HG03280 (cell line): ENCODE data around the gene IL17REL.

ENCODE experiments used
- ATAC-seq: cut with Tn5 transposase; IDR thresholded peaks from one replicate; pipeline ENCODE4 v1.9.1; 2021; ENCODE audit warnings: mild to moderate bottlenecking, moderate library complexity; ENCODE audit not compliant: unreplicated experiment

The IL17REL gene

DNA sequence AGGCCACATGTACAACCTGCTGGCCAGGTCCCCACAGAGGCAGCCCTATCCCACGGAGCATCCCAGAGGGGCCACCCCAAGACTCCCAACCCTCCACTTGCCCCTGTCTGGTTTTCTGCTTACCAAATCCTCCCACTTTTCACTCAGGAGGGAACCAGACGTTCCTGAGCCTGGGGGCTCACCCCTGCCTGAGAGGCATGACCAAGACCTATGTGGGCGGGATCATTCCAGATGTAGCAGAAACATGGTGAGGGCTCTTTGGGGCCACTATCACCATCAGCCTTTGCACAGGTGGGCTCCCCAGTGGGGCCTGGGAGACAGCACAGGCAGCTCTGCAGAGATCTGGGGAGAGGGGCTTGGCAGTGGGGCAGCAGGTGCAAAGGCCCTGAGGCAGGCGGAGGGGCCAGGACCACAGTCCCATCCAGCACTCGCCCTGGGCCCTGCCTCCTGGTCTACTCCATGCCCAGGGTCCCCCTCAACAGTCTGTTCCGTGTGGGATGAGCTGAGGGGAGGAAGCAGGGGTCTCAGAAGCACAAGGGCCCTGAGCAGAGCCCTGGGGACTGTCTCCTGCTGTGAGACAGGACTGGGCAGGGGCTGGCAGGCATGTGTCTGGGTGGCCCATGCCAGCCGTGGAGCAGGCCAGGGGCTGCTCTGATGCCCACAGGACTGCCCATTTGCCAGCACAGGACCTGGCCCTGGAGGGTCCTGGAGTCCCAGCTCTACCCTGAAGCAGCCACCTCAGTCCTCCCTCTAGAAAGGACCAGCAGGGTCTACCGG lies 42.6 kb downstream of the IL17REL start:
- ATAC-seq, result no peak

- ATAC-seq, result no peak
Measured at GRCh38 chr22:49968831-49969661, 43.5 kb downstream of the IL17REL start.

- no peak for ATAC-seq
Measured at GRCh38 chr22:49968313-49968830, 44.2 kb downstream of the IL17REL start.

DNA sequence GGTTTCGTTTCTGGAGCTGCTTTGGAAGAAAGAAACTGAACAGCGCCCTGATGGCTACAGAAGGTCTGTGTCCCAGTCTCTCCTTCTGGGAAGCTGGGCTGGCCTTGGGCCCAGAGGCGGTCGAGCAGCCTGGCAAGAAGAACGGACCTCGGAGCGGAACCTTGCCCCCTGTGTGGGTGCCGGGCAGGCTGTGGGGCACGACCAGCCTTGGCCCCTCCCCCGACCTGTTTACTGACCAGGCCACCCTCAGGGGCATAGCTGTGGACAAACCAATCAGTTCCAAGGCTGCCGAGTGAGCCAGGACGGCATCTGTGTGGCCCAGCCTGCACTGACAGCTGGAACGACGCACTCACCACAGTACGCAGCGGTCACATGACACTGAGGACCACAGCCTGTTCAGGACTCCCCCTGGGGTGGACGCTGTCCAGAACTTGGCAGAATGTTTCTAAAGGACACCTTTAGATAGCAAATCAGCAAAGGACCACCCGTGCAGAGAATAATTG lies 44.8 kb downstream of the IL17REL start:
- no peak for ATAC-seq

- ATAC-seq, result no peak
Measured at GRCh38 chr22:49966774-49967705, 45.5 kb downstream of the IL17REL start.

DNA sequence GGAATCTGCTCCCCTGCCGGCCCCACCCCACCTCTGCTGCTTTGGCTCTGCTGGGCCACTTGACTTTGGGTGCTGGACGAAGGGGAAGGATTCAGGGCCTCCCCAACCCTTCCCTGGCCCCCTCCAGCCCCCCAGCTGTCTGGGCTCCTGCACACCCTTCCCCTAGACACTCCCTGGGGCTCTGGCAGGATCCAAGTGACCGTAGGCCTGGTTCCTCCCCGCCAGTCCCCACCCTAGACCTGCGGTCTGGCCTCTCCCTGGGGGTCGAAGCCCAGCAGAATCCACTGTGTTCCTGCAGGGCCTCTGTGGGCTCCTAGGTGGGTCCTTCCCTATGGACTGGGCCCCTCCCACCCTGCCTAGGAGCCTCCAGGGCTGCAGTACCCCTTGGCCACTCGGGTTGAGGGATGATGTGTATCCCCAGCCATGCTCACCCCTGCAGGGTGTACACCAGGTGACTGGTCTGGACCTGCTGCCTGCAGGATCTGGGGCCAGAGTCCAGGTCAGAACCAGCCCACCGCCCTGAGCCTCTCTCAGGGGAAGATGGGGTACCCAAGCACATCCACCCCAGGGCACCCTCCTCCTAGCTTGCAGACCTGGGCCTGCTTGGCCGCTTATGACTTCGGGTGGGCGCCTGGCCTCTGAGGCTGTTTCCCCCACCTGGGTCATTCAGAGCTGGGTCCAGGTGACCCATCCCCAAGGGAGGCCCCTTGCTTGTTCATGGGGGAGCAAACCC lies 46.4 kb downstream of the IL17REL start:
- ATAC-seq, result no peak

DNA sequence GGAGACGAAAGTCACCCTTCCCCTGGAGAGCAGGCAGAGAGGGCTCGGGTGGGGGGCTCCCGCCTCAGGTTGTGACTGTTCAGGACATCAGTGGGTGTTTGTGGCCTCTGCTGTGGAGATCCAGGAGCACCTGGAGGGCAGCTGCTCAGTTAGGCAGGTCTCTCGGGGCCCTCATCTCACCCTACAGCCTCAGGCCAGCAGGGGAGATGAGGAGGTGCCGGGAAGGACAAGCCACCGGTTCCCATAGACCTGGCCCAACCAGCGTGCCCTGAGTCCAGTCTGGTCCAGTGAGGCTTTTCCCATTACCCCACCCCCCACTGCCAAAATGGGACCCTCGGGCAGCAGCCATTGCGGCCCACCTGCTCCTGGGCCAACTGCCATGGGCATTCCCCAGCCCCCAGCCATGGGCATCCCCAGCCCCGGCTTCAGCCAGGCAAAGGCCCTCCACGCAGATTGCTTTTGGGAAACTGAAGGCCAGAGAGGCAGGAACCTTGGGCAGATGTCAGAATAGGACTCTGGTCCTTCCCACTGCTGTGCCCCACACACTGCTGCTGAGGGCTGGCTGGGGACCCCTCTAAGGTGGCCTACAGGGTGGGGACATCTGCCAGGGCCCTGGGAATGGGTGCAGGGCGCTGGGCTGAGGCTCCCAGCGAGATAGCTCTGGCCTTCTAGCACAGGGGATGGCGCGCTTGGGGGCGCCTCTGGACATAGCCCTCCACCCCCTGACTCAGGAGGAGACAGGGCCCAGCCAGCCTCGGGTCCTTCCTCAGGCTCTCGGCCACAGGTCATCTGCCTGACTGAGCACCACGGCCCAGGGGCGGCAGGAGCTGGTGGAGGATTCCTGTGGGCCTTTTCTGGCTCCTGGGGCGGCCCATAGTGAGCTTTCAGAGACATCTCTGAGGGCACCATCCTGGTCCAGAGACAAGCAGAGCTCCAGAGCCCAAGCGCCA lies 47.2 kb downstream of the IL17REL start:
- ATAC-seq, result no peak

GRCh38 chr22:49964136-49965090 lies 48.2 kb downstream of the IL17REL start:
- ATAC-seq, result no peak

DNA sequence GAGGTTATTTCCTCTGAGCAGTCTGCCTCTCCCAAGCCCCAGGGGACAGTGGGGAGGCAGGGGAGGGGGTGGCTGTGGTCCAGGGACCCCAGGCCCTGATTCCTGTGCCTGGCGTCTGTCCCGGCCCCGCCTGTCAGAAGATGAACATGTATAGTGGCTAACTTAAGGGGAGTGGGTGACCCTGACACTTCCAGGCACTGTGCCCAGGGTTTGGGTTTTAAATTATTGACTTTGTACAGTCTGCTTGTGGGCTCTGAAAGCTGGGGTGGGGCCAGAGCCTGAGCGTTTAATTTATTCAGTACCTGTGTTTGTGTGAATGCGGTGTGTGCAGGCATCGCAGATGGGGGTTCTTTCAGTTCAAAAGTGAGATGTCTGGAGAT lies 48.9 kb downstream of the IL17REL start:
- no peak for ATAC-seq

GRCh38 chr22:49962751-49963646 lies 49.6 kb downstream of the IL17REL start:
- no peak for ATAC-seq

DNA sequence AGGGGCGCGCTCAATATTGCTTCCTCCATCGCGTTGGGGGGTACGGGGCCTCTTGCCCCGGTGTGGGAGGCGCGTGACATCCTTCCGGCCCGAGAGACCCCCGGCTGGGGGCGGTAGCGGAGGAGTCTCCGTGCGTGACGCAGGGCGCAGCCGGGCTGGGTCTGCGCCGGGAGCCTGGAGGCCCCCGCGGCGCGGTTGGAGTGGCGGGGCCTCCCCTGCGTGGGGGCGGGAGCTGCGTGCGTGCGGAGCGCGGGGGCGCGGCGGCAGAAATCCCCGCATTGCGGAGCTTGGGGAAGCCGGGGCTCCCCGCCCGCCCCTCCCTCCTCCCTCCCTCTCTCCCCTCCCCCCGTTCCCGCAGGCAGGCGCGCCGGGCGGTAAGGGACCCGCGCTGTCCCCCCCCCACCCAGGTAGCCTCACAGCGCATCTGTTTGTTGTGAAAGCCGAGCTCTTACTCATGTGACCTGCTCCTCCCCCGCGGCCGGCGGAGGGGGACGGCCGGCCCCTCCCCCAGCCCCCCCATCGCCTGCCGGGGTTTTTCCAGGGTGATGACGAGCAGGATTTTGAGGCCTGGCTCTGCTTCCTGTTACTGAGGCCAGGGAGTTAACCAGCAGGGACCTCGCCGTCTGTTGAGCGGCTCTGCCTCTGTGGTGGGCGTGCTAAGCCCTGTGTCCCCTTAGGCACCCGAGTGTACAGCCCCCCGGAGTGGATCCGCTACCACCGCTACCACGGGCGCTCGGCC lies 50.4 kb downstream of the IL17REL start:
- ATAC-seq, result no peak

DNA sequence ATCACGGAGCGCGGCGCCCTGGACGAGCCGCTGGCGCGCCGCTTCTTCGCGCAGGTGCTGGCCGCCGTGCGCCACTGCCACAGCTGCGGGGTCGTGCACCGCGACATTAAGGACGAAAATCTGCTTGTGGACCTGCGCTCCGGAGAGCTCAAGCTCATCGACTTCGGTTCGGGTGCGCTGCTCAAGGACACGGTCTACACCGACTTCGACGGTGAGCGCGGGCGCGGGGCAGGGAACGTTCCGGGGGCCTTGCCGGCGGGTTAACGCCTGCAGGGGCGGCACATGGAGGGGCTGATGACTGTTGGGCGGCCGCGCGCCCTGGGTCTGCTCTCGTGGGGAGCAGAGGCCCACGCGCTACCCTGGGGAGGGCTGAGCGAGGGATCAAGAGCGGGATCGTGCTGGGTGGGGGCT lies 51.0 kb downstream of the IL17REL start:
- ATAC-seq, result no peak

GRCh38 chr22:49961005-49961600 lies 51.5 kb downstream of the IL17REL start:
- no peak for ATAC-seq

DNA sequence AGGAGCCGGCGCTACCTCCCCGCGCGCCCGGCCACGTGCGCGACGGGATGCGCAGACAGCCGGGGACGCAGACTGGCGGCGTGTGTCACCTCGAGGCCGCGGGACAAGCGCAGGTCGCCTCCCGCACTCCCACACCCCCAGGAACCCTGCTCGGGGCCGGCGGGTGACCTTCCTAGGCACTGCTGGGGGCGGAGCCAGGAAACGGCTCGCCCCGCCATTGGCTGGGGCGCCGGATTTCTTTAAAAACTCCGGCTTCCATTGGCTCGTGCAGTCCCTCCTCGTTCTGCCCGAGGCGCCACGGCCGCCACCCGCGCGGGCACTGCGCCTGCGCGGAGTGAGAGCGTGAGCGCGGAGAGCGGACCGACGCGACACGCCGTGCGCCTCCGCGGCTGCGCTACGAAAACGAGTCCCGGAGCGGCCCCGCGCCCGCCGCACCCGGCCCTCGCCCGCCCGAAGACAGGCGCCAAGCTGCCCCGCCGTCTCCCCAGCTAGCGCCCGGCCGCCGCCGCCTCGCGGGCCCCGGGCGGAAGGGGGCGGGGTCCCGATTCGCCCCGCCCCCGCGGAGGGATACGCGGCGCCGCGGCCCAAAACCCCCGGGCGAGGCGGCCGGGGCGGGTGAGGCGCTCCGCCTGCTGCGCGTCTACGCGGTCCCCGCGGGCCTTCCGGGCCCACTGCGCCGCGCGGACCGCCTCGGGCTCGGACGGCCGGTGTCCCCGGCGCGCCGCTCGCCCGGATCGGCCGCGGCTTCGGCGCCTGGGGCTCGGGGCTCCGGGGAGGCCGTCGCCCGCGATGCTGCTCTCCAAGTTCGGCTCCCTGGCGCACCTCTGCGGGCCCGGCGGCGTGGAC lies 52.2 kb downstream of the IL17REL start, which contains the start of gene PIM3:
Gene PIM3, plus strand, starts transcription at position 614 of the 846 bp plus-strand sequence. Its CDS starts 176 bp downstream, at position 790.
- peak; percentile 68 for ATAC-seq

- ATAC-seq, result peak; percentile 13
Measured at GRCh38 chr22:49959782-49960158, 52.8 kb downstream of the IL17REL start.
